SK-N-SH treated with all-trans-retinoic acid at 6 μM for 48 hours (cell line): Measurements from ENCODE around the gene OR10S1.

Experiments
- ATAC-seq: fragments of 200-7000 bp; cut with Tn5 transposase; 3 replicates; pipeline ENCODE4 v1.9.1; 2020; ENCODE audit warnings: mild to moderate bottlenecking, moderate library complexity
- ARNTL ChIP-seq: fragments of 450-650 bp; formaldehyde crosslinking; IDR thresholded peaks from 2 replicates; pipeline ENCODE4 v1.5.0; 2020; ENCODE audit warnings: low read depth, mild to moderate bottlenecking, moderate library complexity, borderline replicate concordance
- BACH2 ChIP-seq: fragments of 250-450 bp; sonication (Bioruptor Pico); IDR thresholded peaks from 2 replicates; pipeline ENCODE4 v1.9.0; 2021; ENCODE audit warnings: mild to moderate bottlenecking, borderline replicate concordance
- CREB5 ChIP-seq: fragments of 250-450 bp; sonication (Bioruptor Pico); IDR thresholded peaks from 2 replicates; pipeline ENCODE4 v1.5.1; 2020; ENCODE audit warnings: low read depth, mild to moderate bottlenecking, moderate library complexity
- CSDC2 ChIP-seq: fragments of 250-450 bp; sonication (Bioruptor Pico); IDR thresholded peaks from 2 replicates; pipeline ENCODE4 v1.5.0; 2020; ENCODE audit warnings: mild to moderate bottlenecking, moderate library complexity
- CSRNP3 ChIP-seq: fragments of 250-450 bp; sonication (Bioruptor Pico); IDR thresholded peaks from 2 replicates; pipeline ENCODE4 v1.5.1; 2021; ENCODE audit warnings: mild to moderate bottlenecking, moderate library complexity
- ESRRG ChIP-seq: fragments of 250-450 bp; sonication (Bioruptor Pico); IDR thresholded peaks from 2 replicates; pipeline ENCODE4 v1.6.1; 2021; ENCODE audit warnings: mild to moderate bottlenecking
- ISL1 ChIP-seq: fragments of 250-450 bp; sonication (Bioruptor Pico); IDR thresholded peaks from 2 replicates; pipeline ENCODE4 v2.1.2; 2022; ENCODE audit warnings: mild to moderate bottlenecking, moderate library complexity
- OSR1 ChIP-seq: fragments of 250-450 bp; sonication (Bioruptor Pico); IDR thresholded peaks from 2 replicates; pipeline ENCODE4 v1.8.0; 2022; ENCODE audit warnings: moderate library complexity, mild to moderate bottlenecking, inconsistent platforms
- PATZ1 ChIP-seq: fragments of 250-450 bp; sonication (Bioruptor Pico); IDR thresholded peaks from 2 replicates; pipeline ENCODE4 v1.8.0; 2020; ENCODE audit warnings: mild to moderate bottlenecking, moderate library complexity, borderline replicate concordance
- PPARA ChIP-seq: fragments of 250-450 bp; sonication (Bioruptor Pico); IDR thresholded peaks from 2 replicates; pipeline ENCODE4 v1.5.0; 2020; ENCODE audit warnings: mild to moderate bottlenecking, borderline replicate concordance
- RARB ChIP-seq: fragments of 250-450 bp; sonication (Bioruptor Pico); IDR thresholded peaks from 2 replicates; pipeline ENCODE4 v1.8.0; 2021; ENCODE audit warnings: mild to moderate bottlenecking, moderate library complexity
- TCF4 ChIP-seq: fragments of 250-450 bp; sonication (Bioruptor Pico); IDR thresholded peaks from 2 replicates; pipeline ENCODE4 v1.8.0; 2021; ENCODE audit warnings: mild to moderate bottlenecking, moderate library complexity, borderline replicate concordance
- TOX ChIP-seq: fragments of 250-450 bp; sonication (Bioruptor Pico); IDR thresholded peaks from 2 replicates; pipeline ENCODE4 v1.8.0; 2021; ENCODE audit warnings: mild to moderate bottlenecking, moderate library complexity, borderline replicate concordance
- TSHZ2 ChIP-seq: fragments of 250-450 bp; sonication (Bioruptor Pico); IDR thresholded peaks from 2 replicates; pipeline ENCODE4 v1.5.0; 2020; ENCODE audit warnings: mild to moderate bottlenecking, moderate library complexity
- ZC3H10 ChIP-seq: fragments of 250-450 bp; sonication (Bioruptor Pico); IDR thresholded peaks from 2 replicates; pipeline ENCODE4 v1.5.1; 2021; ENCODE audit warnings: mild to moderate bottlenecking, moderate library complexity
- ZFP3 ChIP-seq: fragments of 250-450 bp; sonication (Bioruptor Pico); IDR thresholded peaks from 2 replicates; pipeline ENCODE4 v1.5.0; 2020; ENCODE audit warnings: mild to moderate bottlenecking, moderate library complexity
- ZFP30 ChIP-seq: fragments of 450-650 bp; formaldehyde crosslinking; IDR thresholded peaks from 2 replicates; pipeline ENCODE4 v1.5.0; 2022; ENCODE audit warnings: mild to moderate bottlenecking, moderate library complexity
- ZNF565 ChIP-seq: fragments of 450-650 bp; formaldehyde crosslinking; conservative IDR thresholded peaks from 2 replicates; pipeline ENCODE4 v1.5.0; 2020; ENCODE audit warnings: low read depth, mild to moderate bottlenecking, moderate library complexity
- ZNF70 ChIP-seq: fragments of 450-650 bp; formaldehyde crosslinking; IDR thresholded peaks from 2 replicates; pipeline ENCODE4 v1.5.0; 2020; ENCODE audit warnings: mild to moderate bottlenecking, moderate library complexity
- TF ChIP-seq, protein P1 (sequence below): fragments of 250-450 bp; sonication (Bioruptor Pico); IDR thresholded peaks from 2 replicates; pipeline ENCODE4 v1.8.0; 2021; ENCODE audit warnings: low read depth, mild to moderate bottlenecking, moderate library complexity, borderline replicate concordance

Gene OR10S1

GRCh38 chr11:123945132-123945531, 32.4 kb downstream of the OR10S1 start:
- no peak for ATAC-seq
- TF ChIP-seq, protein P1, sequence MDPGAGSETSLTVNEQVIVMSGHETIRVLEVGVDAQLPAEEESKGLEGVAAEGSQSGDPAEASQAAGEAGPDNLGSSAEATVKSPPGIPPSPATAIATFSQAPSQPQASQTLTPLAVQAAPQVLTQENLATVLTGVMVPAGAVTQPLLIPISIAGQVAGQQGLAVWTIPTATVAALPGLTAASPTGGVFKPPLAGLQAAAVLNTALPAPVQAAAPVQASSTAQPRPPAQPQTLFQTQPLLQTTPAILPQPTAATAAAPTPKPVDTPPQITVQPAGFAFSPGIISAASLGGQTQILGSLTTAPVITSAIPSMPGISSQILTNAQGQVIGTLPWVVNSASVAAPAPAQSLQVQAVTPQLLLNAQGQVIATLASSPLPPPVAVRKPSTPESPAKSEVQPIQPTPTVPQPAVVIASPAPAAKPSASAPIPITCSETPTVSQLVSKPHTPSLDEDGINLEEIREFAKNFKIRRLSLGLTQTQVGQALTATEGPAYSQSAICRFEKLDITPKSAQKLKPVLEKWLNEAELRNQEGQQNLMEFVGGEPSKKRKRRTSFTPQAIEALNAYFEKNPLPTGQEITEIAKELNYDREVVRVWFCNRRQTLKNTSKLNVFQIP: no peak
- TF ChIP-seq PPARA (CRISPR knock-in tag) (no peak), ZC3H10 (no peak), ISL1 (no peak), RARB (CRISPR knock-in tag) (no peak), CREB5 (no peak), ZFP30 (CRISPR knock-in tag) (no peak), CSDC2 (CRISPR knock-in tag) (no peak)

DNA sequence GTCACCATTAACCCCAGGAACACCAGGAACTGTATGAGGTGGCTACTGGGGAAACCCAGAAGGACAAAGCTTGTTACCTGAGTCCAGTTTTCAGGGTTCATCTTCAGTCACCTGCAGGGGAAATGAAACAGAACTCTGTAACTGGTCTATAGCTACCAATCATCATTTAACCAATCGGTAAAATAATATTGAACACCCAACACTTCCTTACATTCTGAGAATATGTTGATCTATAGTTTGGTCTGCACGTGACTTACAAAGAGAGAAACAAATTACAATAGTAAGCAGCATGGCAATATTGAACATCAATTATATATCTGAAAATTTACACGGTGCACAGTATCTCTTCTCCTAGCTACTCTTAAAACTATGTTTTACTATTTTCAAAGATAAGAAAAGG, 33.8 kb downstream of the OR10S1 start, which contains the start of gene OR6T1:
Gene OR6T1, minus strand, starts transcription at position 101 of the 400 bp plus-strand sequence. Its CDS starts 0 bp downstream, at position 101.
- ATAC-seq: no peak
- TF ChIP-seq ARNTL: no peak
- TF ChIP-seq ZFP3: no peak
- no peak for TF ChIP-seq TSHZ2 (CRISPR knock-in tag)
- no peak for TF ChIP-seq RARB (CRISPR knock-in tag)
- TF ChIP-seq ZC3H10: no peak
- TF ChIP-seq, protein P1: no peak
- TF ChIP-seq, all 23 proteins: peak for 0

DNA sequence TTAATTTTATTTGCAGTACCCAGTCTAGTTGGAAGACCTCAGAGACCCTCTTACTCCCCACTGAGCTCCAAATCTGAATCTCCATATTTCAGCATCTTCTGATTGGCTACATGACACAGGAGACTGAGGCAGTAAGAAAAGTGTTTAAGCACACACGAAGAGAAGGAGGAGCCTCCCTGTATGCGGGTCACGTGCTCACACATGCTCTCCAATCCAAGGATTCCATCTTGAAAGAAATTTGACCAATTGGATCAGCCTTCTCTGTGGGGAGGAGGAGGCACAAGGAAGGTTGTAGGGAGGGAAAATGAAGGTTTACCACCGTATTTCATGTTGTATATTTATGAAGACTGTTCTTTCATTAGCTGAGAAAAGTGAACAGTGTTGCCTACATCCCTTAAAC, 35.2 kb downstream of the OR10S1 start:
- TF ChIP-seq TOX (no peak), RARB (CRISPR knock-in tag) (no peak), OSR1 (CRISPR knock-in tag) (no peak), ZC3H10 (no peak), PATZ1 (no peak), BACH2 (no peak), CSRNP3 (no peak), CREB5 (no peak), TSHZ2 (CRISPR knock-in tag) (no peak), ZFP30 (CRISPR knock-in tag) (no peak), CSDC2 (CRISPR knock-in tag) (no peak), ARNTL (no peak), ZNF565 (CRISPR knock-in tag) (no peak), ZFP3 (no peak), ZNF70 (CRISPR knock-in tag) (no peak), ISL1 (no peak), PPARA (CRISPR knock-in tag) (no peak), TCF4 (no peak), ESRRG (CRISPR knock-in tag) (no peak)
- no peak for ATAC-seq
